Naive thymus-derived CD4-positive, alpha-beta T cell (primary cell): ENCODE data around the gene KRT32. TPM values are rescaled to one million over a fixed set of nuclear protein-coding genes. Genes with fewer than 3 reads are reported as not detected.

ENCODE experiments used
- ATAC-seq: fragments of 150-1000 bp; cut with Tn5 transposase; 2 replicates; pipeline ENCODE4 v1.10.0; 2021; ENCODE audit warnings: mild to moderate bottlenecking, moderate library complexity
- CTCF ChIA-PET: fragments of 350-600 bp; sonication (Branson Sonifier 250); formaldehyde crosslinking; loops from one replicate; lab custom pipeline; 2021; ENCODE audit warnings: antibody characterized with exemption; lab: Charles Lee
- POLR2A ChIA-PET: fragments of 350-600 bp; sonication (Branson Sonifier 250); formaldehyde crosslinking; loops from one replicate; lab custom pipeline; 2021; ENCODE audit warnings: antibody characterized with exemption, inconsistent platforms; lab: Charles Lee
- DNase-seq, 9 donors: peaks; one replicate each; pipeline versions ENCODE4 v3.0.0 to v3.0.0-alpha.2; 2020 to 2022; ENCODE audit warnings: mixed read lengths in 1 of 9
- H3K27ac ChIP-seq: one replicate; pipeline ENCODE4 v1.7.0; 2013; ENCODE audit warnings: mild to moderate bottlenecking, low read depth, low read length, moderate library complexity
- H3K27me3 ChIP-seq, 2 donors: one replicate each; pipeline ENCODE4 v1.7.0; 2013; ENCODE audit warnings: low read length in 2 of 2, mild to moderate bottlenecking in 2 of 2, moderate library complexity in 2 of 2; ENCODE audit not compliant: control insufficient read depth in 2 of 2, insufficient read depth in 2 of 2
- H3K36me3 ChIP-seq, 3 experiments: 1 replicate in 2 of 3; 2 replicates in 1 of 3; pipeline ENCODE4 v1.7.0; 2013; ENCODE audit warnings: low read length in 3 of 3, mild to moderate bottlenecking in 3 of 3, moderate library complexity in 1 of 3; ENCODE audit not compliant: insufficient read depth in 3 of 3, control insufficient read depth in 2 of 3
- H3K4me1 ChIP-seq, 2 donors: one replicate each; pipeline ENCODE4 v1.7.0; 2013; ENCODE audit warnings: low read length in 2 of 2, mild to moderate bottlenecking in 2 of 2, moderate library complexity in 1 of 2; ENCODE audit not compliant: control insufficient read depth in 2 of 2, insufficient read depth in 2 of 2
- H3K4me3 ChIP-seq: 2 replicates; pipeline ENCODE4 v1.7.0; 2013; ENCODE audit warnings: mild to moderate bottlenecking, low read length
- H3K9me3 ChIP-seq, 3 experiments: 1 replicate in 2 of 3; 2 replicates in 1 of 3; pipeline ENCODE4 v1.7.0; 2013; ENCODE audit warnings: low read length in 3 of 3; ENCODE audit not compliant: control insufficient read depth in 2 of 3
- H3K27ac Mint-ChIP-seq, 9 donors: one replicate each; pipeline ENCODE4 v1.8.0; 2020 to 2022; ENCODE audit warnings: mixed read lengths in 9 of 9, mild to moderate bottlenecking in 8 of 9, moderate library complexity in 5 of 9, inconsistent platforms in 2 of 9
- H3K27me3 Mint-ChIP-seq, 5 donors: one replicate each; pipeline ENCODE4 v1.8.0; 2021 to 2022; ENCODE audit warnings: mixed read lengths in 5 of 5, mild to moderate bottlenecking in 1 of 5
- H3K36me3 Mint-ChIP-seq, 5 donors: one replicate each; pipeline ENCODE4 v1.8.0; 2020 to 2022; ENCODE audit warnings: mixed read lengths in 5 of 5, mild to moderate bottlenecking in 3 of 5, inconsistent platforms in 1 of 5
- H3K4me1 Mint-ChIP-seq, 7 donors: one replicate each; pipeline ENCODE4 v1.8.0; 2020 to 2022; ENCODE audit warnings: mixed read lengths in 7 of 7, mild to moderate bottlenecking in 3 of 7, inconsistent platforms in 1 of 7
- H3K4me3 Mint-ChIP-seq, 10 donors: one replicate each; pipeline ENCODE4 v1.8.0; 2020 to 2022; ENCODE audit warnings: mild to moderate bottlenecking in 10 of 10, mixed read lengths in 10 of 10, moderate library complexity in 6 of 10, inconsistent platforms in 2 of 10
- H3K9me3 Mint-ChIP-seq, 11 donors: one replicate each; pipeline ENCODE4 v1.8.0; 2020 to 2022; ENCODE audit warnings: mixed read lengths in 11 of 11, mild to moderate bottlenecking in 4 of 11, inconsistent platforms in 1 of 11, moderate library complexity in 1 of 11
- intact Hi-C, 2 donors: fragments of 100-400 bp; cut with micrococcal nuclease; formaldehyde crosslinking; loops; one replicate each; pipeline ENCODE4 v1.15.1; 2023
- polyA plus RNA-seq, 2 donors: library from polyadenylated mRNA; unstranded; fragments of 300-500 nt; fragmentation: Illumina TruSeq; gene quantifications; one replicate each; pipeline ENCODE4 v1.2.3, GENCODE V29; 2021
- total RNA-seq, 6 experiments: library from RNA in 5 of 6; stranded (reverse) in 5 of 6; gene quantifications; 1 replicate in 5 of 6; 2 replicates in 1 of 6; pipeline ENCODE4 v1.2.3 and lab custom pipeline; 2021 to 2026

Gene KRT32
- total and polyA plus RNA-seq, 7 experiments from 2014 or later = not detected

- intact Hi-C loops = loop anchor here in 1 of 2 donors (1.0 to 2.0 kb wide), 2 partner anchors 162 to 175 kb away; no protein-coding TSS in a partner anchor
- no peak for ATAC-seq
- POLR2A ChIA-PET = no interaction called here
- H3K27ac ChIP-seq = no peak overlapping the region
- peaks cover 0 to 1% (median 0%) of the 10 kb centered on the region in 11 donors for H3K9me3 Mint-ChIP-seq
- H3K27me3 ChIP-seq = no peaks in the 10 kb centered on the region
- H3K27me3 Mint-ChIP-seq = peaks cover 0 to 2% (median 0%) of the 10 kb centered on the region in 5 donors
- H3K36me3 ChIP-seq = no peaks in the 10 kb centered on the region
- H3K9me3 ChIP-seq = no peaks in the 10 kb centered on the region
- peak in 1 of 9 donors; percentile 58 for DNase-seq
- CTCF ChIA-PET = interaction anchor here (0.7 kb wide), 1 partner anchor 40 kb away, joined by 3 read pairs; no protein-coding TSS in a partner anchor
- no peak overlapping the region for H3K4me3 Mint-ChIP-seq
- H3K27ac Mint-ChIP-seq = no peak overlapping the region
- peaks cover 0 to 12% (median 11%) of the 10 kb centered on the region in 7 donors for H3K4me1 Mint-ChIP-seq
- H3K4me1 ChIP-seq = peaks cover 5% of the 10 kb centered on the region in 2 donors
- H3K36me3 Mint-ChIP-seq = no peaks in the 10 kb centered on the region
- no peak overlapping the region for H3K4me3 ChIP-seq
These were observed 19.8 kb upstream of the KRT32 start for GRCh38 chr17:41486809-41487530.

DNA sequence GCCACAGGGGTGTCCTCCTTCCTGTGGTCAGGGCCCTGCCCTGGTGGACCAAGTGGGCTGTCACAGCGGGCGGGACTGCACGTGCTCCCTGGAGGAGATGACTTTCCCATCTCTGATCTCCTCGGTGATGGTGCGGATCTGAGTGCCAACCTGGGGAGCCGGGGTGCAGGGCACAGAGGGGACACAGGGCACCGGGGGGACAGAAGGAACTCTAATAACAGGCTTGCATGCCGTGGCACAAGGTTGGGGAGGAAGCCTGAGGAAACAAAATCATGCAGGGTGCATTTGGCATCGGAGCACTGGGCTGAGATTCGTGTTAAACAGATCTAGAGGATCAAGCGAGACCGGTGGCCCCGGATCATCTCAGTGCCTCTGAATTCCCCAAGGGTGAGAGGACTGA, 19.1 kb upstream of the KRT32 start:
- Mint-ChIP-seq H3K9me3 (peaks cover 0 to 1% (median 0%) of the 10 kb centered on the region in 11 donors), H3K36me3 (no peaks in the 10 kb centered on the region), H3K4me3 (no peak overlapping the region), H3K27ac (peak overlapping the region in 1 of 9 donors; percentile 14), H3K27me3 (peaks cover 0 to 2% (median 0%) of the 10 kb centered on the region in 5 donors), H3K4me1 (peaks cover 0 to 12% (median 11%) of the 10 kb centered on the region in 7 donors)
- H3K36me3 ChIP-seq = no peaks in the 10 kb centered on the region
- no peak overlapping the region for H3K4me3 ChIP-seq
- H3K4me1 ChIP-seq = peaks cover 5% of the 10 kb centered on the region in 2 donors
- ATAC-seq (no peak), DNase-seq (no peak)
- H3K9me3 ChIP-seq = no peaks in the 10 kb centered on the region
- no peaks in the 10 kb centered on the region for H3K27me3 ChIP-seq
- ChIA-PET POLR2A (no interaction called here), CTCF (interaction anchor here (0.7 kb wide), 1 partner anchor 41 kb away, joined by 3 read pairs; no protein-coding TSS in a partner anchor)
- H3K27ac ChIP-seq = no peak overlapping the region
- intact Hi-C loops = loop anchor here in 1 of 2 donors (1.0 to 2.0 kb wide), 2 partner anchors 162 to 176 kb away; no protein-coding TSS in a partner anchor

DNA sequence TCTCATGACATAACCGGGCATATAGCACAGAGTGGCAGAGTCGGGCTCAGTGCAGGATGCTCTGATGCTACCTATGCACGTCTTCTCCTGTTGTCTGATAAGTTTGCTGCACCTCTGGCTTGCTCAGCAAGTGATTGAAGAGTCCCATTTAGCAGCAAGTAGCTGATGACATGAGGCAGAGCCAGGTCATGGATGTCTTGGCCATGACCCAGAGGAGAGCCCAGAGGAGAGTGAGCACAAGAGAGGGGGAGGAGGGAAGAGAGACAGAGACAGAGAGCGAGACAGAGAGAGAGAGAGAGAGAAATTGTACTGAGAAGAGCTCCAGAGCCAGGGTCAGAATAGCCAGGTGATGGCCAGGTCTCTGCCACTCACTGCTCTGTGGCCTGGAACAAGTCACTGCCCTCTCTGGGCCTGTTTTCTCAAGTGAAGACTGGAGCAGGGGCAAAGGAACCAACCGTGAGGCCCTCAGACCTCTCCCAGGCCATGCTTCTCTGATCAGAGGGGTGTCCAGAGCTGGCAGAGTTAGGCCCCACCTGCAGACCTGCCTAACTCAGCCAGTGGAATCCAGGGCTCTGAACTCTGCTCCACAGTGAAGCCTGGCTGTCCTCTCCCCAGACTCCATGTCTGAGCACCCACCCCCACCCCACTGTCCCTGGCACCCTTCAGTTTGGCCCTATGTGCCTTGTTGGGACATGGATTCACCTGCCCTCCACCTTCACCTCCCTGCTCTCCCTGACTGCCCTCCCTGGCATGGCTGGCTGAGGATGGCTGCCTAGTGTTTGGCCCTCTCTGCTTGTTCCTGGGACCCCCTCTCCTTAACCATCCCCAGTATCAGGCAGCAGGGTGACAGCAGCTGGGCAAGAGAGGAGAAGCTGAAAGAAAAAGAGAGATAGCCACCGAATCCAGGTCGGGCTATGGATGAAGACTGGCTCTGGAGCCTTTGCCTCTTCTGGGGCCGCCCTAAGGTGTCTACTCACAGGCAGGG, 18.0 kb upstream of the KRT32 start:
- no peaks in the 10 kb centered on the region for H3K9me3 ChIP-seq
- no peaks in the 10 kb centered on the region for H3K36me3 ChIP-seq
- H3K36me3 Mint-ChIP-seq = no peaks in the 10 kb centered on the region
- CTCF ChIA-PET = no interaction called here
- H3K27ac ChIP-seq = no peak overlapping the region
- peaks cover 0 to 4% of the 10 kb centered on the region in 2 donors for H3K4me1 ChIP-seq
- no peak overlapping the region for H3K4me3 Mint-ChIP-seq
- H3K9me3 Mint-ChIP-seq = peaks cover 0 to 1% (median 0%) of the 10 kb centered on the region in 11 donors
- DNase-seq (no peak), ATAC-seq (no peak)
- H3K4me1 Mint-ChIP-seq = peaks cover 0 to 4% (median 4%) of the 10 kb centered on the region in 7 donors
- H3K27me3 Mint-ChIP-seq = peaks cover 0 to 2% (median 0%) of the 10 kb centered on the region in 5 donors
- intact Hi-C loops = no loop called here
- H3K27me3 ChIP-seq = no peaks in the 10 kb centered on the region
- H3K27ac Mint-ChIP-seq = peak overlapping the region in 2 of 9 donors; percentile 14 to 41
- POLR2A ChIA-PET = no interaction called here
- H3K4me3 ChIP-seq = no peak overlapping the region

DNA sequence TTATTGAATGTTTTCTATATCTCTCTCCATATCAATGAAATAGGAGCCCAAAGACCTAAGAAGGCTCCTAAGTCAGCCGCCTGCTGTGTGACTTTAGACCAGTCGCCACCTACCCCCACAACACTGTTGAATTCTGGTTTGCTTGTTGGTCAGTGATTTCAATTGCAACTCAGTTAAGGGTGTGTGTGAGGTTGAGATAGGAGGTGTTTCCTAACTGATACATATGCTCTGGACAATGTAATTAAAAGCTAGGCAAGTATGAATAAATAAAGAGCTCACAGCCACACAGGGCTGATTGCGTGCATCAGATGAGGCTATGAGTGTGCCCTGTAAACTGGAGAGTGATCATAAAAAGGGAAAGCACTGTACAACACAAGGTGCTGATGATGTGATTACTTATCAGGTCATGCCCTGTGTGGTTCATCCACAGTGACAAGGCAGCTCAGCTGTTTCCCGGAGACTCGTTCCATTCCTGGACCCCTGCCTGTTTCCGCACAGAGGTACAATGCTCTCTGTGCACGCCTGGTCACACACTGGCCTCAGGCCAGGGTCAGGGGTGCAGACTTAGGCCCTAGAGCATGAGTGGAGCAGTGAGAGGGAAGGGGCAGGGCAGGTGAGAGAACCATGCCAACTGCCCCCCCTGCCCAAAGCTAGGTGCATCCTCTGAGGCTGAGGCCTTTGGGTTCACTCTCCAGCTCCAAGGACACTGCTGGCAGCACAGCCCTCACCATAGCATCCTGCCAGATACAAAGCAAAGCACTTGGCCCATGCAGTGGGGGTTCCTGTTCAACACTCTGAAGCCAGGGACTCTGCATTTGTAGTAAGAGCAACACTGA, 17.0 kb upstream of the KRT32 start:
- Histone ChIP-seq H3K27me3 (no peaks in the 10 kb centered on the region), H3K4me1 (no peaks in the 10 kb centered on the region), H3K27ac (no peak overlapping the region), H3K36me3 (no peaks in the 10 kb centered on the region), H3K9me3 (no peaks in the 10 kb centered on the region), H3K4me3 (no peak overlapping the region)
- Mint-ChIP-seq H3K27me3 (peaks cover 0 to 2% (median 0%) of the 10 kb centered on the region in 5 donors), H3K9me3 (peaks cover 0 to 1% (median 0%) of the 10 kb centered on the region in 11 donors), H3K4me1 (no peaks in the 10 kb centered on the region), H3K36me3 (no peaks in the 10 kb centered on the region), H3K27ac (peak overlapping the region in 1 of 9 donors; percentile 6), H3K4me3 (no peak overlapping the region)
- intact Hi-C loops = no loop called here
- POLR2A ChIA-PET = no interaction called here
- DNase-seq (no peak), ATAC-seq (no peak)
- CTCF ChIA-PET = no interaction called here

- DNase-seq = no peak
- ChIA-PET CTCF (no interaction called here), POLR2A (no interaction called here)
- H3K9me3 Mint-ChIP-seq = peaks cover 0 to 1% (median 0%) of the 10 kb centered on the region in 11 donors
- no peaks in the 10 kb centered on the region for H3K4me1 Mint-ChIP-seq
- H3K4me3 Mint-ChIP-seq = no peak overlapping the region
- Histone ChIP-seq H3K27ac (no peak overlapping the region), H3K27me3 (no peaks in the 10 kb centered on the region), H3K4me1 (no peaks in the 10 kb centered on the region), H3K36me3 (no peaks in the 10 kb centered on the region), H3K4me3 (no peak overlapping the region), H3K9me3 (no peaks in the 10 kb centered on the region)
- H3K27me3 Mint-ChIP-seq = peaks cover 0 to 2% (median 0%) of the 10 kb centered on the region in 5 donors
- intact Hi-C loops = no loop called here
- no peak overlapping the region for H3K27ac Mint-ChIP-seq
- ATAC-seq = no peak
- no peaks in the 10 kb centered on the region for H3K36me3 Mint-ChIP-seq
These were observed 16.3 kb upstream of the KRT32 start for GRCh38 chr17:41483531-41483930.

- peak within 1 kb of the TSS in 2 of 9 donors; percentile 16 to 19 for H3K27ac Mint-ChIP-seq
- CTCF ChIA-PET = no interaction called here
- Histone ChIP-seq H3K4me1 (no peaks in the 10 kb centered on the region), H3K27me3 (no peaks in the 10 kb centered on the region), H3K36me3 (no peaks in the 10 kb centered on the region), H3K27ac (no peak within 1 kb of the TSS), H3K9me3 (no peaks in the 10 kb centered on the region), H3K4me3 (no peak within 1 kb of the TSS)
- POLR2A ChIA-PET = no interaction called here
- DNase-seq (no peak), ATAC-seq (no peak)
- no peak within 1 kb of the TSS for H3K4me3 Mint-ChIP-seq
- peaks cover 0 to 1% (median 0%) of the 10 kb centered on the region in 11 donors for H3K9me3 Mint-ChIP-seq
- intact Hi-C loops = no loop called here
- peaks cover 0 to 2% (median 0%) of the 10 kb centered on the region in 5 donors for H3K27me3 Mint-ChIP-seq
- no peaks in the 10 kb centered on the region for H3K4me1 Mint-ChIP-seq
- H3K36me3 Mint-ChIP-seq = no peaks in the 10 kb centered on the region
These were observed 13.8 kb upstream of the KRT32 start, which contains the start of gene KRT35 for GRCh38 chr17:41481036-41481435. KRT35 (minus strand) TSS chr17:41481151; CDS start chr17:41481097, 54 bp downstream.
